HG03457 (cell line): Measurements from ENCODE around the gene NELL1.
"Not testable (repeated sequence)": the region's sequence is repeated elsewhere in the genome, so short reads cannot be mapped to it uniquely, and the experiment has no call there.

ENCODE experiments used
- ATAC-seq: cut with Tn5 transposase; IDR thresholded peaks from one replicate; pipeline ENCODE4 v1.9.1; 2021; ENCODE audit warnings: moderate number of reproducible peaks; ENCODE audit not compliant: unreplicated experiment

The NELL1 gene

DNA sequence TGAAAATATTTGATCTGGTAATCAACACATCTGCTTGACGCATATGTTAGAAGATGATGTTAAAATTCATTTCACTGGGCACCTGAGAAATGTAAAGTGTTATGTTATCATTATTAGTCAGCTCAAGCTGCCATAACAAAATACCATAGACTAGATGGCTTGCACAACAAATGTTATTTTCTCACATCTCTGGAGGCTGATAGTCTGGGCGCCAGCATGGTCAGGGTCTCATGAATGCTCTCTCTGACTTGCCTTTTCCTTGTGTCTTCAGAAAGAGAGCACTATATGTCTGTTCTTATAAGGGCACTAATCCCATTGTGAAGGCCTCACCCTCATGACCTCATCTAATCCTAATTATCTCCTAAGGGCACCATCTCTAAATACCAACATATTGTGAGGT is 435.3 kb downstream of the NELL1 start:
- no peak for ATAC-seq

DNA sequence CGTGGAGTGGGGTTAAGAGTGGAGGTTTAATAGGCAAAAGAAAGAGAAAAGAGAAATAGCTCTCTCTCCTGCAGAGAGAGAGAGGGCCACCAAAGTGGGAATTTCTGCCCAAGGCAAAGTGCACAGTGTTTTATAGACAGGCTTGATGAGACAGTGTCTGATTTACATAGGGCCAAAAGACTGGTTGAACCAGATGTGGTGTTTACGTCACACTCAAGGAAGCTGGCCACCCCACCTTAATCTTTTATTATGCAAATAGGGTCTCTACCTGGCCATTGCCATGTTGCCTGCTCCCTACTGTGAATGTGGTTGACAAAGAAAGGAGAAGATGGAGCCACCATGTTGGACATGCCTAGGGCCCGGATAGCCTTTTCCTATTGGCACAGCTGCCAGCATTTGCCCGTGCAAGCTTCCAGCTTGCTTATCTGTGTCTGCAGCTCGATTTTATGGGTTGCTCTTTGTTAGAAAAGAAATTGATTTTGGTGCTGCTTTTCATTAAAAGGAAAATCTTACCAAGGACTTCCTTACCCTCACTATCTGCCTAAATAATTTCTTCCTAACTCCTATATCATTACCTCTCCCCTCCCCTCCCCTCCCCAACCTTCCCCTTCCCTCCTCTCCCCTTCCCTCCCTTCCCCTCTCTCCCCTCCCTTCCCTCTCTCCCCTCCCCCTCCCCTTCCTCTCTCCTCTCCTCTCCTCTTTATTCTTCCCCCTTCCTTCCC is 436.0 kb downstream of the NELL1 start:
- ATAC-seq, result no peak

DNA sequence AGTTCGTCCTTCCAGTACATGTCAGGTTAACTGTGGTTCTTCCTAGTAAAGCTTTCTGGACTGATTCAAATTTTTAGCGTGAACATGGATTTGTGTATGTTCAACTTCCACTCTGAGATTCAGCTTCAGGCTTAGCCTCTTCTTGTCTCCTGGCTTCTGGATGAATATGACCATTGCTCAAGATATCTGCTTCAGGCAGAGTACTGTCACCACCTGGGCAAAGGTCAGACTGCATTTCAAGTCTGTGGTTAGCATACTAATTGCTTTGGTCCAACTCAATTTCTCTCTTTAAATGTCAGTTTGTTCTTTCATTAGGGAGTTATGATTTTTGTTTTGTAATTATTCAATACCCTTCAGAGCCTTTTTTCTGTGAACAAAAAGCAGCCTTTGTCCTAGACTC is 440.0 kb downstream of the NELL1 start:
- no peak for ATAC-seq

DNA sequence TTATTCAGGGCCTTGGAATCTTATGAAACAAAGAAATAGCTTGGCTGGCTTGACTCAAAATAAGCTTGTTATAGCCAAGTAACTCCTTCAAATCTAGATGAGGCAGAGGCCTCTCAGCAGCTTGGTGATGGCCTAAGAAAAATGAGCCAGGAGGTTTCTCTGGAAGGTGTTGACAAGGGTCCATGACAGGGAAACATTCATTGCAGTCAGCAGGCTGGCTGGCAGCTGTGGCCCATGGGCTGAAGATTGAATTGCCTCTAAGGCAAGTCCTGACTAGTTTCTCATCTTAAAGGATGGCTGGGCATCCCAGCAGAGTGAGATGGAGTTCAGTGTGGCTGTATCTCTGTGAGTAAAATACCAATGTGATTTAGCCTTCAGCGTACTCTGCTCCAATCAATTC is 441.0 kb downstream of the NELL1 start:
- ATAC-seq, result no peak

DNA sequence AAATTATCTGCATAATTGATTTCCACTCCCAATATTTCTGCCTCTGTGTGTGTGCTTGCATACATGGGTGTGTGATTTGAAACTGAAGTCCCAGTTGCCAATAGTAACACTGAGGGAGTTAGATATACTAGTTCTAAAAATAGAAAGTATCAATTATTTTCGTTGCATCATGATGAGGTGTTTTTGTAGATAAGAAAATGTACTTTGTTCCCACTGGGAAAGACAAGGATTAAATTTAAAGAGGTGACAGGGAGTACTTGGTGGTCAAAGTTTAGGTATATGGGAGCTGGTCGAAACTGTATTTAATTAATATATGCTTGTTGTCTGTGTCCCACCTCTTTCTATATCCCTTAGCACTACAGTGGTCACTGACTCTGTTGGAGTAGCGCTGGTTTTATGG is 444.5 kb downstream of the NELL1 start:
- no peak for ATAC-seq

DNA sequence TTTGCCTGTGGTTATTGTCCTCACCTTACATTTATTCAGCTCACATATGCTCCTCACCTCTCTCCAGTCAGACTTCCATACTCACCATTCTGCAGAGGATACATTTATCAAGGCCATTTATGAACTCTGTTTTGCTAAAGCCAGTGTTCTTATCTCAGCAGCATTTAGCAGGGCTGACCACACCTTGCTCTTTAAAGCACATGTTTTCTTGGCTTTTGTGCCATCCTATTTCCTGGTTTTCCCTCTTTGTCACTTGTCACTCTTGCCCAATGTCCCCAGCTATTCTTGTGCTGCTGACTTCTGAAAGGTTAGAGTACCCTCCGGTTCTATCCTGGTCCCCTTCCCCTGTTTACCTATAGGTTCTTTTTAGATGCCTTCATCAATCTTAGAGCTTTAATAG is 446.6 kb downstream of the NELL1 start:
- ATAC-seq, result no peak

DNA sequence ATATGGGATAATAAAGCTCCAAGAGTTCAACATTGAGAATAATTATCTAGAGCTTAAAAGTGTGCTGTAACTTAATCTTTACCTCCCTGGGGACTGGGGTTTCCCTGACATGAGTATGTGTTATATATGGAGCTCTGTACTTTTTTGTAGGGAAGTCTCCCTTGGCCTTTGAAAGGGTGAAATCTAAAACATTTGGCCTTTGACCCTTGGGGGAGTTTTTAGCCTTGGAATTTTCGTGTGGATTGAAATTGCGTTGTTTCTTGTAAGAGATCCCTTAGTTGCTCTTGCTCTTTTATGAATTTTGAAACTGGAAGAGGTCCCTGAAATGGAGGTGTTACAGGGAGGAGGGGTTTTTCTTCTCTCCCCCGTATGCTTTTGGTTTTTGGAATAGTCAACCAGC is 450.0 kb downstream of the NELL1 start:
- no peak for ATAC-seq

DNA sequence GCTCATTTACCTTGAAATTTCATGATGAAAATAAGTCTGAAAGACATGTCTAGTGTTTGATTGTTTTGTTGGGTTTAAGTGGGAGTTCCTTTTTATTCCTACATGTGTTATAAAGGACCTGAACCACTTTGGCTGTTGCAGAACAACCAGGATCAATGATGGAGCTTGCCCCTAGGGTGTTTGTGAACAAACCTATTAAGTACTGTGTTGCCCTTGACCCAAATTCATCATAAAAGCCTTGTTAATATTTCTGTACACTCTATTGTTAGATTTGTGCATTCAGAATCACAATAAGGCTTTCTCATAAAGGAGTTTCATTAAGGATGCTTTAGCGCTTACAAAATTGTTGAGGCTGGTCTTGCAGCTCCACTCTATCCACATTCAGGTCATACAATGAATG is 452.6 kb downstream of the NELL1 start:
- no peak for ATAC-seq

DNA sequence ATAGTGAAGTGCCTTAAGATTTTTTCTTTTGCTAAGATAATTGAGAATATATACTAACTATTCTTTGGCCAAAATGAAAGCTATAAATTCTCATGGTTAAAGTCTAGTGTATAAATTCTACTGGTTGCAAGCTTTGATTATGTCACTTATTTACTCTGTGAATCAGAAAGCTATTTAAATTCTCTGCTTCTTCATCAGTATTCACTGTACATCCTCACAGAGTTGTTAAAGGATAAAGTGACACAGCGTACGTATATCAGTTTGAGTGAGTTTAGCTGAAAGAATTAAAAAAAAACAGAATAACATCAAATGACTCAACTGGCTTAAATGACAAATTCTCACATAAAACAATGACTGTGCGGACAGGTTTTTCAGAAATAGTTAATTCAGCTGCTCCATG is 453.1 kb downstream of the NELL1 start:
- no peak for ATAC-seq

DNA sequence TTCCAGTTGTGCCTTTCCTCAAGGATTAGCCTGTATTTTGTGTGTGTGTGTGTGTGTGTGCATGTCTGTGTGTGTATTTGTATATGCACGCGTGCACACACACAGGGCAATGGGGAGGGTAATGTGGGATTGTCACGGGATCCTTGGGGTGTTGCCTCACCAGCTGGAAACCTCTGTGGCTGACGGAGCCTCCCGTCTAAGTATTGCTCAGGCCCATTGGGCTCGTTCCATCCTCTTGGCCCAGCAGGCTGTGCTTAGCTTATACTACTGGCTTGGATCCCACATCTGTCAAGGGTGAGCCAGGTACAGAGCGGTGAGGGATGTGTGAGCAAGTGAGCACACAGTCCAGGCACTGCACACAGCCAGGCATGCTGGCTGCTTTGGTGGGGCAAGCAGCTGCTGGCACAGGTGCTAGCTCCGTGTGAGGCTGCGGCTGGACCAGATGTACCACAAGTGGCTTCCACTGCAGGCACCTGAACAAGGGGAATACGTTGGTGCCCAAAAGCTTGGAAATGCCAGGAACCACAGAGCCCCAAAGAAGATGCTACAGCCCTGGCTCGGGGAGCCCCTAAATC is 462.8 kb downstream of the NELL1 start:
- ATAC-seq, result no peak

DNA sequence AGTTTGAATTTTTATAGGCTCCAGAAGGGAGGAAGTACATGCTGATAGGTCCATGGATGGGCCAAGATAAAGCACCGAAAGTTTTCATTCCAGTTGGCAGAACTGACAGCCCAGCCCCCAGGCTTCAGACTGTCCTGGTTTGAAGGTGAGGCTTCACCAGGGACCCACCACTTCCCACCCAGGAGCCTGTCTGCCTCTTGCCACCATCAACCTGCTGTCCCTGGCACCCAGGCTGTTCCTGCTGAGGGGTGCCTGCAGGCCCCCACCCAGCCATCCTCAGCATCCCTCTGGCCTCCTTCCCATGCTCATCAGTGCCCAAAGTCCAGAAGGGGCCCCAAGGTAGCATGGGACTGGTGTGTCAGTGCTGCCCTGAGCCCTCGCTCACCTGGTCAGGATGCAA is 463.9 kb downstream of the NELL1 start:
- no peak for ATAC-seq

DNA sequence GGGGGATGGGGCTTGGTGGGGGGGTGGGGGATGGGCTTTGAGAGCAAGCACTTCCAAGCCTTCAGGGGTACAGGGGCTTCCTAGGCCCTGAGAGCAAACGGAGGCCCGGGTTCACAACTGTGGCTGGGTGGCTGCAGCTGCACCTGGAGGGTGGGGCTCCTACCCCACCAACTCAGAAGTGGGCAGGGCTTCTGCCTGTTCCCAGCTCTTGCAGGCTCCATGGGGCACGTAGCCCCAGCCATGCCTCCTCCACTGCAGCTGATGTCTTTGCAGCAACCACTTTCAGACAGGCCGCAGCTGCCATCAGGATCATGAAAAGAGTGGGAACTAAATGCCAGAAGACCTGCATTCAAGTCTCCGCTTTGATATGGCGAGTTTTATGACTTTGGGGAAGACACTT is 464.3 kb downstream of the NELL1 start:
- no peak for ATAC-seq

DNA sequence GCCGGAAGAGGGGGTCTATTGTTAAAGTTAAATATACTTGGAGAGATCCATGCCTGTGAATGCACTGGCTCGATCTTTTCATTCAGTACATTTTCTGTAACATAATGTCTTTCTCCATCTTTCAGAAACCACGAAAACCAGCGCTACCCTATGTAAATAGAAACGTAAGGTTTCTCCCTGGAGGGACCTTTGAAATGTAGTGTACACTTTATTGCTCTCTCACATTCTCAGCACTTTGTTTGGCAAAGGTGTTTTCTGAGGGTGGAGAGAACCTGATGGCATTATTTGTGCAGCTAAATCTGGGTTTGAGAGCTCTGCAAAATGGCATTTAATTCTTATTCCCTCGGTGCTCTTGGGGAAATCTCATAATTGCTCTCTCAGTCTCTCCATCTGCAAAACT is 468.4 kb downstream of the NELL1 start:
- ATAC-seq, result no peak

DNA sequence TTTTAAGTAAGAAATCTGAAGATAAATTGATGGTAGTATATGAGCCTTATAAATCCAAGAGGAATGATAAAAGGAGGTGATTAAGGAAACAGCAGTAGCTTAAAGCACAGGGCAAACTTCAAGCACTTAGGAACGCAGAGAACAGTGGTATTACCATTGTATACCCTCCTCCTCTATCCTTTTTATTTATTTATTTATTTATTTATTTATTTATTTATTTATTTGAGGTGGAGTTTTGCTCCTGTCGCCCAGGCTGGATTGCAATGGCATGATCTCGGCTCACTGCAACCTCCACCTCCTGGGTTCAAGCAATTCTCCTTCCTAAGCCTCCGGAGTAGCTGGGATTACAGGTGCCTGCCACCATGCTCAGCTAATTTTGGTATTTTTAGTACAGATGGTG is 472.2 kb downstream of the NELL1 start:
- not testable (repeated sequence) for ATAC-seq

DNA sequence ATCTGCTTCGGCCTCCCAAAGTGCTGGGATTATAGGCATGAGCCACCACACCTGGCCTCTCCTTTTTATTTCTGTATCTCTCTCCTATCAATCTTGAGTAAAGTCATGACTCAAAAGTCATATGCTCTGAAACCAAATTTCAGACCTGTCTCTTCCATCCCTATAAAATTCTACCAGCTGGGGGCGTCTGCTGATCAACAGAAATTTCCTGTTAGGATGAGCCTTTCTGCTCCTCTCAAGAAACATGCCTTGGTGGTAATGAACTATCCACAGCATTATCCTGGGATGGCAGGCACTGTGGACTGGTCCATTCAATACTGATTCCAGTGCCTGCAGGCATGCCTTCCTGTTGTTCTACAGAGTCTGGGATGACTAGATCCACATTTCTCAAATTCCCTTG is 472.6 kb downstream of the NELL1 start:
- no peak for ATAC-seq

DNA sequence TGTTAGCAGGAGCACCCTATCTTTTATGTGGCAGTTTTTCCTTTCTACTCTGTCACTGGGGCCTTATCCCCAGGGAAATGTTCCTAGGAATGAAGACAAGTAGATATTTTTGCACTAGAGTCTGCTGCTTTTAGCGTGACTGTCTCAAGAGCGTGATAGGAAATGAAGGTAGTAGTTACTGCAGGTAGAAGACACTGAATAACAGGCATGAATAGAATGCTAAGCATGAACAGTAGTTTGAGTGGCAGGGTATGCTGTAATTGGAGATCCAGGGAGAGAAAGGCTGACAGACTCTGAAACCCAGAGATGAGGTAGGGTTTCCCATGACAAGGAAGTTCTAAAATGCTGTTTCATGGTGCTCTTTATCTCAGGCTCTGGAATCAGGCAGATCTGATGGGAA is 475.1 kb downstream of the NELL1 start:
- no peak for ATAC-seq

DNA sequence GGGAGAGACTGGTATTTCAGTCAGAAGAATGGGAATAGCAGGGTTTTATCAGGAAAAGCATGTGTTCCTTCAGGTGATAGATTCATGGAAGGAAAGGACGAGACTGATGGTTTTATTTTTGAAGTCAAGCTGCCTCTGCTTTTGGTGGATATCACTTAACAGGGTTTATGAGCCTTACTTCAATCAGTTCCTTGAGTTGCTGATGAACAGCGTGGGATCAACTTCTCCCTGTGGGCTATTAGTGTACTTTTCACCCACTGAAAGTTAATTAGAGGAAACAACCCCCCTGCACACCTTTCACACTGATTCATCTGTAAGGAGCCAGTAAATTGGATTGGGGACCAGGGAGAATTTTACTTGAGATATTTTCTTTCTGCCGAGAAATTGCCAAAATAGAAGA is 479.0 kb downstream of the NELL1 start:
- ATAC-seq, result no peak

DNA sequence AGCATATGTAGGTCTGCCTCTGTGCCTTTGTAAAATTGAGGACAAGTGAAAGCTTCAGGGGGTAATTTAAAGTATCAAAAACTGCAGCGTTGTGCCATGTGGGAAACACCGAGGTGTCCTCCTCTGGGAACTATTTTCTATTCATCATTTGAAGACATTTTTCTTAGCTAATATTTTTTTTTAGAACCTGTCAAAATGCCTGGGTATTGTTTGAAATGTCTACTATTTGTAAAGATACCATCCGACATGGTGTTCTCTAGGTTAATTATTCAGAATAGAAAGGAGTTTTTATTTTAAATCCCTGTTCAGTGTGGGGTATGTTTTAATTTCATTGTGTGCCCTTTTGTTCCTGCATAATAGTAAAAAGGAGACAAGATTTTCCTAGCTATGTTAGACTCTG is 490.8 kb downstream of the NELL1 start:
- no peak for ATAC-seq

DNA sequence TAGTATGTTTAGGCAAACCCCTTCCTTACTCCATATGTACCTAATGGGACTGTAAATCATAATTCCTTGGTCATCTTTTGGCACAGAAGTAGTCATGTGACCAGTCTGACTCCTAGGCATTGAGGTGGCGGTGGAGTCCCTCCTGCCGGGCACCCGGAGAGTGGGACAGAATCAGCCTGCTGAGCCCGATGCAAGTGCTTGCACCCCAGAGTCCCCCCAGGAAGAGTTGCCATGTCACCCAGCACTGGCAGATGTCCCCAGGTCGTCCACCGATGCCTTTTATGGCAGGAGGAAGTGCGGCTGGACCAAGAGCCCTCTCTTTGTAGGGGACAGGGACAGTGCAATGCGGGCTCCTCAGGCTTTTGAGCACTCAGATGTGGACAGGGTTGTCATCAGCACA is 500.3 kb downstream of the NELL1 start:
- ATAC-seq, result no peak

DNA sequence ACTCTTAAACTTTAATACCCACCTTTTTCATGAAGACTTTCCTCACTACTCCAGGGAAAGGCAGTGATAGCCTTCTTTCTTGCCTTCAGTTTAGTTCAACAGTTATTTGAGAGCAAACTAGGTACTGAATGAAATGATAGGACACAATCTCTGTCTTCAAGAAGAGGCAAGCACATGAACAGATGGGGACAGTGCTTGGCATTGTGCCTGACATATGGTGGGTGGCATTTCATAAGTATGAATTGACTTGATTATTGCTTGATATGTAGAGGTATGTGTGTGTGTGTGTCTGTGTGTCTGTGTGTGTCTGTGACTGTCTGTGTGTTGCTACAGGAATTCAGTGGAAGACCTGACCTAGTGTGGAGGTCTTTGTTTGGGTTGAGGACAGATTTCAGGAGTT is 504.1 kb downstream of the NELL1 start:
- no peak for ATAC-seq

DNA sequence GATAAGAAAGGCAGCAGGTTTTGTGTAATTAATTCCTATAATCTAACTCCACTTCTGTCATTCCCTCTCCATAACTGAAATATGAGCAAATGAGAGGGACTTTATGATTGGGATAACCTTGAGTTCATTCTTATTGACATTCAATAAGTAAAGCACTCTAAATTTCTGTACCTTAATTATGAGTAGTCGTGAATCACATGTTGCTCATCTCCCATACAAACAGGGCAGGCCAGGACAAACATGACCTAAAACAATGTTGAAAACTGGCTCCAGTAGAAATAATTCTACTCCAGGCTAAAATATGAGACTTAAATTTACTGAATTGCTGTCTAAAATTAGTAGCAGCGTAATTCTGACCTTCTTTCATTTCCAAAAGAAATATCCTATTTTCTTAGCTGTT is 505.4 kb downstream of the NELL1 start:
- no peak for ATAC-seq

DNA sequence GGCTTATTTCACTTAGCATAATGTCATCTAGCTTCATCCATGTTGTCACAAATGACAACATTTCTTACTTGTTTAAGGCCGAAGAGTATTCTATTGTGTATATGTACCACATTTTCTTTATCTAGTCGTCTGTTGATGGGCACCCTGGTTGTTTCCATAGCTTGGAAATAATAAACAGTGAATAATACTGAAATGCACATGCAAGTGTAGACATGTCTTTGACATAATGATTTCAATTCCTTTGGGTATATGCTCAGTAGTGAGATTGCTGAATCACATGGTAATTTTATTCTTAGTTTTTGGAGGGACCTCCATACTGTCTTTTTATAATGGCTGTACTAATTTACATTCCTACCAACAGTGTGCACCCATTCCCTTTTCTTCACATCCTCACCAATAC is 508.0 kb downstream of the NELL1 start:
- ATAC-seq, result no peak

DNA sequence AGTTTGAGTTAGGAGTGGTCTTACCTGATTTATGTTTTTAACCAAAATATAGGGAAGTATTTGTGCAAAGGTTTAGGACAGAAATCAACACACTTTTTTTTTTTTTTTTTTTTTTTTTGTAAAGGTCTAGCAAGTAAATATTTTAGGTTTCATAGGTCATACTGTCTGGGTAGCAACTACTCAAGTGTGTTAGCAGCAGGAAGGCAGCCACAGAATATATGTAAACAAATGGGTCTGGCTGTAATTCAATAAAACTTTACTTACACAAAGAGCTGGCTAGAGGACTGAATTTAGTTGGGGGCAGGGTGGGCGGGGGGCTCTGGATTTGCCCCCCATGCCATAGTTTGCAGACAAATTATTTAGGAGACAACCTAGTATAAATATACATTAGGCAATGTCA is 510.4 kb downstream of the NELL1 start:
- no peak for ATAC-seq
